IPS DF 6.9 (cell line): Measurements from ENCODE around the gene ZNF341.
"Not testable (repeated sequence)": the region's sequence is repeated elsewhere in the genome, so short reads cannot be mapped to it uniquely, and the experiment has no call there.

ENCODE experiments used
- DNase-seq: peaks from one replicate; pipeline ENCODE4 v3.0.0-alpha.2; 2013; ENCODE audit warnings: low read depth, low spot score
- H3K27ac ChIP-seq: one replicate; pipeline ENCODE4 v1.5.1; 2013; ENCODE audit warnings: low read length, control low read depth
- H3K27me3 ChIP-seq: 2 replicates; pipeline ENCODE4 v1.6.1; 2013; ENCODE audit warnings: mild to moderate bottlenecking, low read length; ENCODE audit not compliant: control insufficient read depth, insufficient read depth
- H3K36me3 ChIP-seq: 2 replicates; pipeline ENCODE4 v1.6.1; 2013; ENCODE audit warnings: low read length; ENCODE audit not compliant: control insufficient read depth, insufficient read depth
- H3K4me1 ChIP-seq: 2 replicates; pipeline ENCODE4 v1.6.1; 2013; ENCODE audit warnings: low read length; ENCODE audit not compliant: control insufficient read depth, insufficient read depth
- H3K4me3 ChIP-seq: 2 replicates; pipeline ENCODE4 v1.5.1; 2013; ENCODE audit warnings: mild to moderate bottlenecking, low read length
- H3K9me3 ChIP-seq: 2 replicates; pipeline ENCODE4 v1.6.1; 2013; ENCODE audit warnings: low read length, inconsistent platforms; ENCODE audit not compliant: control insufficient read depth, insufficient read depth
- WGBS: extraction: QIAGEN DNeasy Blood & Tissue Kit; methylation state at CpG from one replicate; pipeline ENCODE4 v1.1.7; 2013; ENCODE audit warnings: mixed read lengths, missing lambda C conversion rate; ENCODE audit not compliant: insufficient read length, insufficient coverage; 5-methylcytosine and 5-hydroxymethylcytosine counted together

Gene ZNF341

GRCh38 chr20:33689493-33689892 is 42.3 kb upstream of the ZNF341 start:
- Histone ChIP-seq H3K9me3 (no peaks in the 10 kb centered on the region), H3K27ac (no peak overlapping the region), H3K36me3 (no peaks in the 10 kb centered on the region), H3K4me1 (peaks cover 7% of the 10 kb centered on the region; the same call in 1 of the 2 replicates), H3K4me3 (no peak overlapping the region), H3K27me3 (no peaks in the 10 kb centered on the region; the same call in 1 of the 2 replicates)
- whole genome bisulfite sequencing: no CpG with 5 or more reads among the region's 1 CpG
- no peak for DNase-seq

- H3K27ac ChIP-seq: no peak overlapping the region
- H3K9me3 ChIP-seq: no peaks in the 10 kb centered on the region
- no peaks in the 10 kb centered on the region for H3K36me3 ChIP-seq
- no CpG with 5 or more reads among the region's 4 CpGs for WGBS
- H3K27me3 ChIP-seq: no peaks in the 10 kb centered on the region; the same call in 1 of the 2 replicates
- DNase-seq: no peak
- no peak overlapping the region for H3K4me3 ChIP-seq
- peaks cover 7% of the 10 kb centered on the region; the same call in 1 of the 2 replicates for H3K4me1 ChIP-seq
These were observed 41.8 kb upstream of the ZNF341 start for GRCh38 chr20:33689973-33690372.

GRCh38 chr20:33693289-33693688 is 38.5 kb upstream of the ZNF341 start:
- no peak for DNase-seq
- Histone ChIP-seq H3K27me3 (no peaks in the 10 kb centered on the region; the same call in 1 of the 2 replicates), H3K9me3 (no peaks in the 10 kb centered on the region), H3K4me1 (peaks cover 3% of the 10 kb centered on the region; the same call in 1 of the 2 replicates), H3K27ac (no peak overlapping the region), H3K4me3 (no peak overlapping the region), H3K36me3 (no peaks in the 10 kb centered on the region)
- no CpG with 5 or more reads among the region's 5 CpGs for WGBS

- no peaks in the 10 kb centered on the region for H3K9me3 ChIP-seq
- no peak overlapping the region for H3K27ac ChIP-seq
- no peak overlapping the region for H3K4me3 ChIP-seq
- no peak for DNase-seq
- H3K4me1 ChIP-seq: peaks cover 3% of the 10 kb centered on the region; the same call in 1 of the 2 replicates
- WGBS: no CpG with 5 or more reads among the region's 17 CpGs
- H3K36me3 ChIP-seq: no peaks in the 10 kb centered on the region
- H3K27me3 ChIP-seq: no peaks in the 10 kb centered on the region; the same call in 1 of the 2 replicates
These were observed 37.8 kb upstream of the ZNF341 start for GRCh38 chr20:33693741-33694638.

- no peak overlapping the region for H3K27ac ChIP-seq
- H3K4me3 ChIP-seq: no peak overlapping the region
- WGBS: no CpG with 5 or more reads among the region's 6 CpGs
- peaks cover 3% of the 10 kb centered on the region; the same call in 1 of the 2 replicates for H3K4me1 ChIP-seq
- no peaks in the 10 kb centered on the region for H3K27me3 ChIP-seq
- H3K36me3 ChIP-seq: no peaks in the 10 kb centered on the region
- no peaks in the 10 kb centered on the region for H3K9me3 ChIP-seq
- DNase-seq: no peak
These were observed 37.2 kb upstream of the ZNF341 start for GRCh38 chr20:33694639-33695012.

GRCh38 chr20:33696448-33696847 is 35.3 kb upstream of the ZNF341 start:
- no peak for DNase-seq
- no peaks in the 10 kb centered on the region for H3K36me3 ChIP-seq
- no peaks in the 10 kb centered on the region for H3K27me3 ChIP-seq
- H3K4me3 ChIP-seq: no peak overlapping the region
- H3K9me3 ChIP-seq: no peaks in the 10 kb centered on the region
- H3K4me1 ChIP-seq: peaks cover 3% of the 10 kb centered on the region; the same call in 1 of the 2 replicates
- no peak overlapping the region for H3K27ac ChIP-seq
- no CpG with 5 or more reads among the region's 4 CpGs for WGBS

GRCh38 chr20:33697129-33697528 is 34.7 kb upstream of the ZNF341 start:
- Histone ChIP-seq H3K27me3 (no peaks in the 10 kb centered on the region), H3K27ac (no peak overlapping the region), H3K9me3 (no peaks in the 10 kb centered on the region), H3K4me3 (no peak overlapping the region), H3K4me1 (peaks cover 3% of the 10 kb centered on the region; the same call in 1 of the 2 replicates), H3K36me3 (no peaks in the 10 kb centered on the region)
- WGBS: no CpG with 5 or more reads among the region's 8 CpGs
- DNase-seq: no peak

- H3K9me3 ChIP-seq, H3K27ac ChIP-seq, H3K36me3 ChIP-seq, H3K4me3 ChIP-seq, H3K4me1 ChIP-seq, DNase-seq, H3K27me3 ChIP-seq: not testable (repeated sequence)
- WGBS: no CpG with 5 or more reads among the region's 27 CpGs
These were observed 32.8 kb upstream of the ZNF341 start for GRCh38 chr20:33698966-33699365.

- H3K9me3 ChIP-seq, H3K36me3 ChIP-seq, H3K27me3 ChIP-seq, H3K4me3 ChIP-seq, H3K4me1 ChIP-seq, H3K27ac ChIP-seq, DNase-seq: not testable (repeated sequence)
- WGBS: no CpG with 5 or more reads among the region's 45 CpGs
These were observed 30.9 kb upstream of the ZNF341 start for GRCh38 chr20:33700696-33701441.

- no CpG with 5 or more reads among the region's 27 CpGs for WGBS
- H3K4me1 ChIP-seq: no peaks in the 10 kb centered on the region
- H3K36me3 ChIP-seq: no peaks in the 10 kb centered on the region
- no peak for DNase-seq
- H3K27ac ChIP-seq: no peak overlapping the region
- H3K9me3 ChIP-seq: no peaks in the 10 kb centered on the region
- H3K27me3 ChIP-seq: no peaks in the 10 kb centered on the region
- no peak overlapping the region for H3K4me3 ChIP-seq
These were observed 30.0 kb upstream of the ZNF341 start for GRCh38 chr20:33701629-33702450.
